Adrenal gland (tissue), 12 donors: Measurements from ENCODE around the gene LMF2. TPM values are rescaled to one million over a fixed set of nuclear protein-coding genes. Genes with fewer than 3 reads are reported as not detected.

Experiments
- DNase-seq, 7 donors: peaks; one replicate each; pipeline ENCODE4 v3.0.0-alpha.2; 2019 to 2020
- H3K27ac ChIP-seq, 5 donors: fragments of 200-600 bp; sonication (generic) in 4 of 5; 1 replicate in 3 of 5; 2 replicates in 2 of 5; pipeline versions ENCODE4 v1.5.1 to v1.8.0; 2016 to 2020; ENCODE audit warnings: mild to moderate bottlenecking in 1 of 5
- H3K27me3 ChIP-seq: fragments of 200-600 bp; 2 replicates; pipeline ENCODE4 v1.8.0; 2021
- H3K36me3 ChIP-seq, 2 donors: fragments of 200-600 bp; replicated peaks in 1 of 2; 1 replicate in 1 of 2; 2 replicates in 1 of 2; pipeline versions ENCODE4 v1.5.1 to v1.8.0; 2018 to 2022
- H3K4me1 ChIP-seq, 2 donors: fragments of 200-600 bp; replicated peaks in 1 of 2; 1 replicate in 1 of 2; 2 replicates in 1 of 2; pipeline versions ENCODE4 v1.5.1 to v1.8.0; 2018 to 2021
- H3K4me3 ChIP-seq, 4 donors: fragments of 200-600 bp; sonication (generic) in 3 of 4; one replicate each; pipeline ENCODE4 v1.5.1; 2016 to 2018
- H3K9me3 ChIP-seq, 3 donors: fragments of 200-600 bp; sonication (generic) in 1 of 3; replicated peaks in 1 of 3; 1 replicate in 2 of 3; 2 replicates in 1 of 3; pipeline versions ENCODE4 v1.5.1 to v1.8.0; 2016 to 2021
- CTCF ChIP-seq, 6 experiments: fragments of 450-650 bp in 4 of 6; fragments of 200-600 bp in 2 of 6; sonication (generic) in 1 of 6; IDR thresholded peaks; 1 replicate in 5 of 6; 2 replicates in 1 of 6; pipeline versions ENCODE4 v1.5.1 to v1.8.0; 2016 to 2021; ENCODE audit warnings: antibody characterized with exemption in 6 of 6, mild to moderate bottlenecking in 2 of 6, moderate library complexity in 1 of 6
- WGBS, 4 donors: extraction: QIAGEN DNeasy Blood & Tissue Kit in 2 of 4; methylation state at CpG; one replicate each; pipeline versions ENCODE4 v1.1.5 to v1.1.7; 2013 to 2017; 5-methylcytosine and 5-hydroxymethylcytosine counted together
- intact Hi-C, 2 donors: fragments of 100-400 bp; cut with DNase I; formaldehyde crosslinking; loops; one replicate each; pipeline versions ENCODE4 v1.14.1 to v1.15.0; 2022 to 2023
- polyA plus RNA-seq, 3 donors: library from polyadenylated mRNA; stranded (reverse); fragments of 200-250 nt in 2 of 3; fragments of 350-450 nt in 1 of 3; fragmentation: Illumina TruSeq in 1 of 3; extraction: RNeasy Lipid Tissue Mini Kit (QIAGEN cat#74804) in 1 of 3; gene quantifications; one replicate each; pipeline ENCODE4 v1.2.3, GENCODE V29; 2013 to 2014
- total RNA-seq, 9 donors: library from RNA; depleted of rRNA in 4 of 9; stranded (reverse); fragments of >200 nt in 4 of 9; fragments of 120-200 nt in 1 of 9; fragmentation: NEBNext Ultra II Directional in 1 of 9; extraction: Animal tissue kit (Norgen Biotek cat#: 25700) in 1 of 9; gene quantifications; one replicate each; pipeline versions ENCODE4 v1.1.0 to v1.2.4, GENCODE V29; 2013 to 2023
- donor health status: healthy with polysubstance abuse.
- donor health status: Bipolar disorder and iron deficiency.
- donor health status: DM: yes; HTN: yes; CAD: no.
- donor health status: DM: no; HTN: no; CAD: no.
- donor health status: DM: no; HTN: no; CAD: no.
- donor health status: DM: yes; HTN: yes; CAD: no.

LMF2 gene
- total and polyA plus RNA-seq, 12 donors: 6.3 to 120 (median 78.3) TPM

GRCh38 chr22:50454556-50455075, 52.9 kb downstream of the LMF2 start:
- Histone ChIP-seq H3K27ac (no peak overlapping the region), H3K9me3 (no peaks in the 10 kb centered on the region), H3K4me3 (no peak overlapping the region), H3K4me1 (no peaks in the 10 kb centered on the region), H3K36me3 (peaks cover 0 to 63% of the 10 kb centered on the region in 2 donors), H3K27me3 (no peaks in the 10 kb centered on the region)
- TF ChIP-seq CTCF (IDR thresholded peaks at IDR 0.05): no peak
- DNase-seq: no peak
- intact Hi-C loops: no loop called here
- WGBS, 4 donors: 92 to 97% (median 95%) methylated on average over 13 to 27 of the region's 27 CpGs

Other genes with a start within 250 kb of the LMF2 start
- gene MAPK12, start 246.0 kb downstream of the LMF2 start, total RNA-seq: 1 to 10 TPM; 3.1 to 6.8 (median 5.2) TPM
- 10 to 100 TPM in 2 of 3 donors, 1 to 10 TPM in 1; 1.7 to 17.1 (median 13.9) TPM for gene MAPK12, start 246.0 kb downstream of the LMF2 start, polyA plus RNA-seq
- 1 to 10 TPM; 3.0 to 9.3 (median 6.7) TPM for gene MAPK11, start 237.3 kb downstream of the LMF2 start, total RNA-seq
- gene MAPK11, start 237.3 kb downstream of the LMF2 start, polyA plus RNA-seq: 10 to 100 TPM in 2 of 3 donors, 1 to 10 TPM in 1; 2.0 to 29.5 (median 25.1) TPM
- 100 to 1,000 TPM in 8 of 9 donors, 10 to 100 TPM in 1; 12.4 to 412 (median 324) TPM for gene PLXNB2, start 200.1 kb downstream of the LMF2 start, total RNA-seq
- 100 to 1,000 TPM in 2 of 3 donors, 10 to 100 TPM in 1; 38.1 to 431 (median 268) TPM for gene PLXNB2, start 200.1 kb downstream of the LMF2 start, polyA plus RNA-seq
- 10 to 100 TPM in 2 of 9 donors, 1 to 10 TPM in 7; 1.8 to 16.9 (median 8.0) TPM for gene DENND6B, start 180.7 kb downstream of the LMF2 start, total RNA-seq
- 10 to 100 TPM in 2 of 3 donors, 1 to 10 TPM in 1; 2.5 to 32.7 (median 21.7) TPM for gene DENND6B, start 180.7 kb downstream of the LMF2 start, polyA plus RNA-seq
- 100 to 1,000 TPM in 1 of 9 donors, 10 to 100 TPM in 8; 35.5 to 104 (median 65.3) TPM for gene PPP6R2, start 164.4 kb downstream of the LMF2 start, total RNA-seq
- gene PPP6R2, start 164.4 kb downstream of the LMF2 start, polyA plus RNA-seq: 100 to 1,000 TPM in 1 of 3 donors, 10 to 100 TPM in 2; 19.6 to 129 (median 84.7) TPM
- gene SBF1, start 32.7 kb downstream of the LMF2 start, total RNA-seq: 100 to 1,000 TPM in 1 of 9 donors, 10 to 100 TPM in 8; 23.7 to 101 (median 79.2) TPM
- gene SBF1, start 32.7 kb downstream of the LMF2 start, polyA plus RNA-seq: 100 to 1,000 TPM in 1 of 3 donors, 10 to 100 TPM in 1, 1 to 10 TPM in 1; 8.4 to 117 (median 66.5) TPM
- under 1 TPM in 5 of 9 donors, not detected in 4; 0.14 to 0.54 (median 0.25) TPM for gene ADM2, start 26.2 kb downstream of the LMF2 start, total RNA-seq
- under 1 TPM in 2 of 3 donors, not detected in 1; 0.07 to 0.48 TPM for gene ADM2, start 26.2 kb downstream of the LMF2 start, polyA plus RNA-seq
- gene MIOX, start 20.8 kb downstream of the LMF2 start, total RNA-seq: not detected
- gene MIOX, start 20.8 kb downstream of the LMF2 start, polyA plus RNA-seq: not detected
- gene NCAPH2, start 522 bp upstream of the LMF2 start, total RNA-seq: 10 to 100 TPM; 22.9 to 40.2 (median 31.7) TPM
- 10 to 100 TPM; 13.8 to 90.5 (median 56.2) TPM for gene NCAPH2, start 522 bp upstream of the LMF2 start, polyA plus RNA-seq
- gene SCO2, start 17.9 kb upstream of the LMF2 start, total RNA-seq: 1 to 10 TPM in 6 of 9 donors, under 1 TPM in 1, not detected in 2; 0.78 to 7.8 (median 1.7) TPM
- 1 to 10 TPM in 2 of 3 donors, not detected in 1; 1.2 to 4.0 TPM for gene SCO2, start 17.9 kb upstream of the LMF2 start, polyA plus RNA-seq
- 100 to 1,000 TPM in 3 of 9 donors, 10 to 100 TPM in 5, 1 to 10 TPM in 1; 1.9 to 152 (median 48.0) TPM for gene TYMP, start 22.3 kb upstream of the LMF2 start, total RNA-seq
- 10 to 100 TPM; 12.3 to 90.3 (median 89.5) TPM for gene TYMP, start 22.3 kb upstream of the LMF2 start, polyA plus RNA-seq
- under 1 TPM in 7 of 9 donors, not detected in 2; 0.06 to 0.69 (median 0.14) TPM for gene KLHDC7B, start 38.2 kb upstream of the LMF2 start, total RNA-seq
- gene KLHDC7B, start 38.2 kb upstream of the LMF2 start, polyA plus RNA-seq: under 1 TPM; 0.09 to 0.24 (median 0.24) TPM
- 1 to 10 TPM in 3 of 9 donors, under 1 TPM in 3, not detected in 3; 0.57 to 7.2 (median 2.4) TPM for gene SYCE3, start 55.2 kb upstream of the LMF2 start, total RNA-seq
- gene SYCE3, start 55.2 kb upstream of the LMF2 start, polyA plus RNA-seq: under 1 TPM in 1 of 3 donors, not detected in 2; 0.81 TPM
- 10 to 100 TPM in 7 of 9 donors, 1 to 10 TPM in 2; 6.2 to 22.9 (median 15.2) TPM for gene CPT1B, start 70.7 kb upstream of the LMF2 start, total RNA-seq
- gene CPT1B, start 70.7 kb upstream of the LMF2 start, polyA plus RNA-seq: 10 to 100 TPM in 2 of 3 donors, 1 to 10 TPM in 1; 7.7 to 76.1 (median 28.7) TPM
- 100 to 1,000 TPM in 4 of 9 donors, 10 to 100 TPM in 5; 34.1 to 110 (median 88.4) TPM for gene CHKB, start 75.1 kb upstream of the LMF2 start, total RNA-seq
- 100 to 1,000 TPM in 2 of 3 donors, 10 to 100 TPM in 1; 44.4 to 917 (median 477) TPM for gene CHKB, start 75.1 kb upstream of the LMF2 start, polyA plus RNA-seq
- gene MAPK8IP2, start 93.1 kb upstream of the LMF2 start, total RNA-seq: 10 to 100 TPM in 8 of 9 donors, 1 to 10 TPM in 1; 3.9 to 30.1 (median 18.1) TPM
- gene MAPK8IP2, start 93.1 kb upstream of the LMF2 start, polyA plus RNA-seq: 10 to 100 TPM in 1 of 3 donors, 1 to 10 TPM in 2; 4.4 to 13.4 (median 5.0) TPM
- 10 to 100 TPM; 10.8 to 87.8 (median 61.6) TPM for gene ARSA, start 120.5 kb upstream of the LMF2 start, total RNA-seq
- 100 to 1,000 TPM in 2 of 3 donors, 1 to 10 TPM in 1; 5.5 to 168 (median 103) TPM for gene ARSA, start 120.5 kb upstream of the LMF2 start, polyA plus RNA-seq
- gene SHANK3, start 165.1 kb upstream of the LMF2 start, total RNA-seq: 10 to 100 TPM in 3 of 9 donors, 1 to 10 TPM in 6; 1.2 to 26.1 (median 9.7) TPM
- 10 to 100 TPM in 2 of 3 donors, under 1 TPM in 1; 0.88 to 44.0 (median 21.3) TPM for gene SHANK3, start 165.1 kb upstream of the LMF2 start, polyA plus RNA-seq
- 1 to 10 TPM in 1 of 9 donors, under 1 TPM in 4, not detected in 4; 0.28 to 1.3 (median 0.46) TPM for gene ACR, start 230.5 kb upstream of the LMF2 start, total RNA-seq
- 1 to 10 TPM in 1 of 3 donors, under 1 TPM in 2; 0.13 to 1.5 (median 0.61) TPM for gene ACR, start 230.5 kb upstream of the LMF2 start, polyA plus RNA-seq